SIG-M5 treated with dmso at 0.1 percent for 504 hours (cell line): Measurements from ENCODE around the gene SYNPO2L.
A peak's percentile ranks its signal among the peaks of the same experiment; 100 is the strongest.
"Not testable (repeated sequence)": the region's sequence is repeated elsewhere in the genome, so short reads cannot be mapped to it uniquely, and the experiment has no call there.

ENCODE experiments used
- DNase-seq: peaks from one replicate; lab custom pipeline; 2025; ENCODE audit not compliant: unreplicated experiment; lab: John Stamatoyannopoulos, UW

The SYNPO2L gene, protein sequence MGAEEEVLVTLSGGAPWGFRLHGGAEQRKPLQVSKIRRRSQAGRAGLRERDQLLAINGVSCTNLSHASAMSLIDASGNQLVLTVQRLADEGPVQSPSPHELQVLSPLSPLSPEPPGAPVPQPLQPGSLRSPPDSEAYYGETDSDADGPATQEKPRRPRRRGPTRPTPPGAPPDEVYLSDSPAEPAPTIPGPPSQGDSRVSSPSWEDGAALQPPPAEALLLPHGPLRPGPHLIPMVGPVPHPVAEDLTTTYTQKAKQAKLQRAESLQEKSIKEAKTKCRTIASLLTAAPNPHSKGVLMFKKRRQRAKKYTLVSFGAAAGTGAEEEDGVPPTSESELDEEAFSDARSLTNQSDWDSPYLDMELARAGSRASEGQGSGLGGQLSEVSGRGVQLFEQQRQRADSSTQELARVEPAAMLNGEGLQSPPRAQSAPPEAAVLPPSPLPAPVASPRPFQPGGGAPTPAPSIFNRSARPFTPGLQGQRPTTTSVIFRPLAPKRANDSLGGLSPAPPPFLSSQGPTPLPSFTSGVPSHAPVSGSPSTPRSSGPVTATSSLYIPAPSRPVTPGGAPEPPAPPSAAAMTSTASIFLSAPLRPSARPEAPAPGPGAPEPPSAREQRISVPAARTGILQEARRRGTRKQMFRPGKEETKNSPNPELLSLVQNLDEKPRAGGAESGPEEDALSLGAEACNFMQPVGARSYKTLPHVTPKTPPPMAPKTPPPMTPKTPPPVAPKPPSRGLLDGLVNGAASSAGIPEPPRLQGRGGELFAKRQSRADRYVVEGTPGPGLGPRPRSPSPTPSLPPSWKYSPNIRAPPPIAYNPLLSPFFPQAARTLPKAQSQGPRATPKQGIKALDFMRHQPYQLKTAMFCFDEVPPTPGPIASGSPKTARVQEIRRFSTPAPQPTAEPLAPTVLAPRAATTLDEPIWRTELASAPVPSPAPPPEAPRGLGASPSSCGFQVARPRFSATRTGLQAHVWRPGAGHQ

DNA sequence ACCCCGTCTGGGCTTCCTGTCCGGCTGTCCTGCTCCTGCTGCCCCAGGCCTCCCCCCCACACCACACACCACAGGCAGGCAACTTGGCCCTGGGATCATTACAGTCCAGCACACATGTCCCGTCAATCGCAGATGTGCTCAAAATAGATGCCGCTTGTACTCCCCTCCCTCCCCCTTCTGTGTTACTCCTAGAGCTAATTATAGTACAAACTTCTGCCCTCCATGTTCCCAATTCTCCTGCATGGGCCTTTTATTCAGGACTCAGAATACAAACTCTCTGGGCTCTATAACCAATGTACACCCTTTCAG, at the start of gene SYNPO2L:
TSS of gene SYNPO2L (minus strand) at position 40 of the 309 bp plus-strand sequence. CDS start 107 bp downstream, outside the sequence.
- no peak for DNase-seq

DNA sequence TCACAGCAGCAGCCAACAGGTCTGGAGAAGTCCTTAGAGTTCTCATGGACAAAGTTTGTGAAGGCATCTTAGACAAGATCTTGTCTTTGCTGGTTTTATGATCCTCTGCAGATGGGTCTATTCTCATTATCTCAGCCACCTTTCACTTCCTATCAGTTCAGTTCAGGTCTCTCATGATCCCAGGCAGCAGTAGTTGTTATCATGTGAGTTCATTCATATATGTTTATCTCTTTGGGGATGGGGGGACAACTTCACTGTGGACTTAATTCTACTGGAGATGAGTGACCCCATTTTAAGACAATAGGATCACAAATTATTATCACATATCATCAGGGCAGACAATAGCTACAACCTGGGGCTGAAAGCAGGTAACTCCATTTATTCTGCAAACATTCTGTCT, 48.1 kb upstream of the SYNPO2L start:
- not testable (repeated sequence) for DNase-seq

DNA sequence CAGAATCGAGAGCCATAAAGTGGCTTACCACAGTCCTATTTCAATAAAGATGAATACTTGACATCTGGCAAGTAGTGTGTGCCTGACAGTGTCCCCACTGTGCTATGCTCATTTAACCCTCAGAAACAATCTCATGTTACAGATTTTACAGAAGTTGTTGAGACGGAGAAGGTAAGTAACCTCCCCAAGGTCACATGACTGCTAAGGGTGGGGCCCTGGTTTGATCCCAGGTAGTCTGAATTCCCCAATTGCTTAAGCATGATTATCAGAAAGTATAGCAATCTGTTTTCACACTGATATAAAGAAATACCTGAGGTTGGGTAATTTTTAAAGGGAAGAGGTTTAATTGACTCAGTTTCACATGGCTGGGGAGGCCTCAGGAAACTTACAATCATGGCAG, 43.0 kb upstream of the SYNPO2L start:
- DNase-seq, result not testable (repeated sequence)

DNA sequence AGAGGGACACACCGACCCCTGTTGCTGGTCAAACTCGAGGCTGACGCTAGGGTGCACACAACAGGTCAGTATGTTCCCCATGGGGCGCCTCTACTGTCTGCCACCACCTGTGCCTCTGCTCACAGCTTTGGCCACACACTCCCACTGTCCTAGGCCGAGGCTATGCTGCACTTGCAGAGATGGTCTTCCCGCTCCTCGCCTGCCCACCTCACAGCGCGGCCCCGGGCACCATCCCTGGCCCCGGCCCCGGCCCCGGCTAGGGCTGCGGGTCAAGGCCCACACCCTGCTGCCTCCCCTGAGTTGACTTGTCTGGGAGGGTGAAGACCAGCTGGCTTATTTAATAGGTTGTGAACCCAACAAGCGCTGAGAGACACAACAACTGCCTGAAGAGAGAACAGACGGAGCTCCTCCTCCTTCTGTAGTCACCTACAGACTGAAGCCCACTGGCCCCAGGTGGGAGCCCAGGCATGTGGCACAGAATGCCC, 41.9 kb upstream of the SYNPO2L start, which contains the start of gene AGAP5:
TSS of gene AGAP5 (minus strand) at position 435 of the 485 bp plus-strand sequence. CDS start at position 81, 354 bp downstream.
- not testable (repeated sequence) for DNase-seq

DNA sequence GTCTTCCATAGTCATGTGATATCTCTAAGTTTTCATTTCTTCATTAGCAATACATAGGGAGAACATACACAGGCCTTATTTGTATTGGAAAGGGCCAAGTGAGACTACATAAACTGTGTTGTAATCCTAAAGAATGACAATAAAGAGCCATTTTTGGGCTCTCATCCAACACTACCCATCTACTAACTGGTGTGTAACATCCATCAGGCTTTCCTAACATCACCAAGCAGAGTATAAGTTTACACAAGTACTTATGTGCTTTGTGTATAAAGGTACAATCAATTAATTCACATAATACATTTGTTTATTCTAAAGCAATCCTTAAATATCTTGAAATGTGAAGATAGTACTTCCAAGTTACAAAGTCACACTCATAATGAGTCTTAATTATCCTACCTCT, 39.5 kb upstream of the SYNPO2L start:
- not testable (repeated sequence) for DNase-seq

DNA sequence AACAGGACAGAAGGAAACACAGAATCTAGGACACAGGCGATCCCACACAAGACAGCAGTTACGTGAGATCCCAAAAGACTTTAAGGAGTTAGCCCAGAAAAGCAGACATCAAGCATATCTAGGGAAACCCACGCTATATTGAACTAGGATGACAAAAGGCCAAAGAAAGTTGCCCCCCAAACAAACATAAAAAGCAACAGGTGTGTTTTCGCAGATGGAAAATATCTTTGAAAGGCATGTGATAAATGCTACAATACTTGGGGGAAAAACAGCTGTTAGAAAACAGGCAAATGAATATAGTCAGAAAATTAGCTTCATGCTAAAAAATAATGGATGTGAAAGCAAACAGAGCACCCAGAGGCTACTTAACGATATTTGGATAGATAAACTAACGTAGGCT, 34.9 kb upstream of the SYNPO2L start:
- not testable (repeated sequence) for DNase-seq

DNA sequence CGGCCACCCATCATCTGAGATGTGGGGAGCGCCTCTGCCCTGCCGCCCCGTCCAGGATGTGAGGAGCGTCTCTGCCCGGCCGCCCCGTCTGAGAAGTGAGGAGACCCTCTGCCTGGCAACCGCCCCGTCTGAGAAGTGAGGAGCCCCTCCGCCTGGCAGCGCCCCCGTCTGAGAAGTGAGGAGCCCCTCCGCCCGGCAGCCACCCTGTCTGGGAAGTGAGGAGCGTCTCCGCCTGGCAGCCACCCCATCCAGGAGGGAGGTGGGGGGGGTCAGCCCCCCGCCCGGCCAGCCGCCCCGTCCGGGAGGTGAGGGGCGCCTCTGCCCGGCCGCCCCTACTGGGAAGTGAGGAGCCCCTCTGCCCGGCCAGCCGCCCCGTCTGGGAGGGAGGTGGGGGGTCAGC, 33.8 kb upstream of the SYNPO2L start:
- not testable (repeated sequence) for DNase-seq

DNA sequence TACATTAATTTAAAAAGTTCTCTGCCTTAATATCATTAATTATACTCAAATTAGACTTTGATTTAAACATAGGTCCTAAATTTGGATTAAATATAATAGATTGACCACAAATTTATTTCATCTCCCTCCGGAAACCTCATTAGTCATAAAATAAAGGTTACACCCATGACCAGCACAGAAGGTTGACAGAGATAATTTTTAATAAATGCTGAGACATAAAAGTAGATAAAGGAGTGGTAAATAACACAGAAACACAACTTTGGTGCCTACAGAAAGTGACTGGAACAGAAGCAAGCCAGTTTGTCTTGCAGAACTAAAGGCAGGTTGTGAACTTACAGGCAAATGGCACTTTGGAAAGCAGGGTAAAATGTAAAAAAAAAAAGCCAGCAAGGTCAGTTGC, 31.8 kb upstream of the SYNPO2L start:
- not testable (repeated sequence) for DNase-seq

DNA sequence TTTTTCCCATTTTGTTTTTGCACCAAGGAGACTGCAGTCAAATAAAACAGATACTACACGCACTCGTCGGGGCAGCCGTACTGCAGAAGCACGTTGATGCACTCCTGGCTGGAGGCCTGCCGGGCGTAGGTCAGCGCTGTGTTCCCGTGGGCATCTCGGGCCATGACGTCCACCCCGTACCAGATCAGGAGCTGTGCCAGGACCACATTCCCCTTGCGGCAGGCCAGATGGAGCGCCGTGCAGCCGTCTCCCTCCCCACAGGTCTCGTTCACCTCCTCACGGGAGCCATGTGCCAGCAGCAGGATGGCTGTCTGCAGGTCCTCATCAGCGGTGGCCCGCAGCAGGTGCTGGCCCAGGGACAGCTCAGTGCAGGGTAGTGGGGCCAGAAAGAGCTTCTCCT, 18.7 kb upstream of the SYNPO2L start:
- DNase-seq, result not testable (repeated sequence)

DNA sequence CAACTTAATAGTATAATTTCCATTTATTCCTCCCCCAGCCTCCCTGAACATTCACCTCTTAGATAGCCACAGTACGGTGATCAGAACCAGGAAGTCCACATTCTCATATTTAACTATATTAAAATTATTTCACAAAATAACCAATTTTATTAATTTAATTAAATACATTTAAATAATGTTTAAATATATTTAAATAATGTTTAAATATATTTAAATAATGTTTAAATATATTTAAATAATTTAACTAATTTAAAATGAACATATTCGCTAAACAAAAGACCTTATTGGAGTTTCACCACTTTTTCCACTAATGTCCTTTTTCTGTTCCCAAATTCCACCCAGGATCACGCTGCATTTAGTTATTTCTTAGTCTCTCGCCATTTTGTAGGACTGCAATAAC, 12.5 kb upstream of the SYNPO2L start:
- DNase-seq, result not testable (repeated sequence)

DNA sequence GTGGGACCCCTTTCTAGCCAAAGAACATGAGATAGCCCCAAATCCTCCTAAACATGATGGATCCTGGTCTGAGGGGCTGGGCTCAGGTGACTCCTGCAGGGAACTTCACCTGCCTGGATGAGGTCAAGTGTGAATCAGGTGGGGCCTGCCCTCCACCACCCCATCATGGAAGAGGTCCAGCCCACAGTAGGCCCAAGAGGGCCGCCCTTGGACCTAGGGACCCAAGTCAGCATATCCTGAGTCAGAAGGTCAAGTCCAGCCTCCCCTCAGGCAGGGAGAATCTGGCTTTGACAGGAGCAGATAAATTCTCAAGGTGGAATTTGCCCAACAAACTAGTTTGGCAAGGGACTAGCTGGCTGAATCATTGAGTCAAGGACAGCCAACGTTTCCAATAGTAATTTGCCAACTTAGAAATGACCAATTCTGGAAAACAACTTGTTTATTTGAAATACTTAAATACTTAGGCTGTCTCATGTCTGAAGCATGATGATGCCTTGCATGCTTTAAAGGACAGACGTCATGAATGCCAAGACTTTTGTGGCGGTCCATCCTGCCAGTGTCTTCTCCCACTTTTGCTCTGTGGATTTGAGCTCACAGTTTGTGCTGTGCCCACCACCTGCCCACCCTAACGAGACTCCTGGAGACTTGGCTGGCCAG, 10.5 kb upstream of the SYNPO2L start:
- DNase-seq, result not testable (repeated sequence)

DNA sequence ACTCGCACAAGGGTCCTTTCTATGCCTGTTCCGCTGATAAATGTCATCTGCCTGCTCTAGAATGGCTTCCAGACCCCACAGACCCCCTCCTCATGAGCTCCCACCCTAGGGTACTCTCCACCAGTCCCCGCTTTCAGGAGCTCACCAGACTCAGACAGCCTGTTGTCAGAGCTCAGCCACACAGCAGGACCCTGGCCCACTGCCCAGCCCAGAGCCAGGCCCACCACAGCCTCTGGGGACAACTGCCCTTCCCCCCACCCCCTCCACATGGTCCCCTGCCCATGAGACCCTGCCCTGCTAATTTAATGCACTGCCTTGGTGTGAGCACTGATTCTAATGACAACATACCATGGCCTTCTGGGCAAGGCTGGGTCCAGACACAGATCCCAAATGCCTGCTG, 9.8 kb upstream of the SYNPO2L start:
- DNase-seq, result not testable (repeated sequence)

DNA sequence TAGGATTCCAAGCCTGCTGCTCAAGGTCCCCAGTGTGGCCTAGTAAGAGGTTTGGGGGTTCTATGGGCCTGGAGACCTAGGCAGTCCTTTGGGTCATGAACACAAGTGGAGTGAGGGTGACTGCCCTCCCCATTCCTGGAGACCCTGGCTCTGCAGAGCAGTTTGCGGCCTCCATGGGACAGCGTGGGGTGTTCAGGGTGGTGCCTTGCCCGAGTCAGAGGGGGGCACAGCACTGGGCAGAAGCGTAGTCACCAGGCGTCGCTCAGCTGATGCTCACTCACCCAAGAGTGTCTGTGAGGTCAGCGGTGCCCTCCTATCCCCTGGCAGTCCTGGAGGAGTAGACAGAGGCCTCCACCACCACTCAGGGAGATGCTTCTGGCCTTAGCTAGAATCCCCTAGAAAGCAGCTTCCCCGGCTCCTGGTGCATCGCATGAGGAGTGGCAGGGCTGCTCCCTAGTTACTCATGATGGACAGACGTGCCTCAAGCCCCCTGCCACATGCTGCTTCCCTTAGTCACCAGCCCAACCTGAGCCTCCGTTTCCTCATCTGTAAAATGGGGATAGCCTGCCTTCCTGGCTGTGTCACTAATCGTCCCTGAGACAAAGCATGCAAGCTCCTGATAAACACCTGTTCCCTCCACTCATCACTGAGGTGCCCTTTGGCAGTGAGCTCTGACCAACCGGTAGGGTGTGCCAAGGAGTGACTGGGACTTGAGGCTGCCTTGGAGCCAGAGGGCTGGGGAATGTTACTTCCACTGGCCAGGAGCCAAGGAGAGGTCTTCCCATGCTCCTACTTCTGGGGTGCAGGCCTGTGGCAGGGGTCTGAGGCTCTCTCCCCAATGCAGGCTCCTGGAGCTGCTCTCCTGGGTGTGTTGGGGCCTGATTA, 8.6 kb upstream of the SYNPO2L start:
- not testable (repeated sequence) for DNase-seq

DNA sequence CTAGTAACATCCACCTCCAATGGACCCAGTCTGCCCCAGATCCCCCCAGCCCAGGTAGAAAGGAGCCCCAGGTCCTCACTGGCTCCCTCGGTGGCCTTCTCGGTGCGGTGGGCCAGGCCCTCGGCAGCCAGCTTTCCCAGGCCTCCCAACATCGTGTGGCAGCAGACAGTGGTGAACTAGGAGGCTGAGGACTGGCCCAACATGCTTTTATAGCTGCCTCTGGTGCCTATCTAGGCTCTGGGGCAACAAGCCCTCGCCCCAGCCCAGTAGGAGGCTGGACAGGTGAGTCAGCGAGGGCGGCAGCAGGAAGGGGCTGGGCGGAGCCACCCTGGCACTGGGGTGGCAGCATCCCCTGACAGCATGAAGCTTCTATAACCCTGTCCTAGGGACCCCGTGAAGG, 7.8 kb upstream of the SYNPO2L start:
- not testable (repeated sequence) for DNase-seq

DNA sequence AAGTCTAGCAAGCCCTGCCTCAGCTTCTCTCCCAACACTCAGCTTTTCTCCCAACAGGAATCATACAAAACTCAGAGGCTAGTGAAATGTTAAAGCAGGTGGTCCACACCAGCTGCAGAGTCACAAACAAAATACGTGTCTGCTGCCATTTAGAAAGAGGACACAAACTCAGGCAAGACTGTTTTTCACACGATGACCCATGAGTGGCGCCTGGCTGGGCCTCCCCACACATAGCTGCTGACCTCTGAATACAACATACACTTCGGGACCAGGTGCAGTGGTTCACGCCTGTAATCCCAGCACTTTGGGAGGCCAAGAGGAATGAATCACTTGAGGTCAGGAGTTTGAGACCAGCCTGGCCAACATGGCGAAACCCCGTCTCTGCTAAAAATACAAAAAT, 6.9 kb upstream of the SYNPO2L start:
- DNase-seq, result not testable (repeated sequence)

DNA sequence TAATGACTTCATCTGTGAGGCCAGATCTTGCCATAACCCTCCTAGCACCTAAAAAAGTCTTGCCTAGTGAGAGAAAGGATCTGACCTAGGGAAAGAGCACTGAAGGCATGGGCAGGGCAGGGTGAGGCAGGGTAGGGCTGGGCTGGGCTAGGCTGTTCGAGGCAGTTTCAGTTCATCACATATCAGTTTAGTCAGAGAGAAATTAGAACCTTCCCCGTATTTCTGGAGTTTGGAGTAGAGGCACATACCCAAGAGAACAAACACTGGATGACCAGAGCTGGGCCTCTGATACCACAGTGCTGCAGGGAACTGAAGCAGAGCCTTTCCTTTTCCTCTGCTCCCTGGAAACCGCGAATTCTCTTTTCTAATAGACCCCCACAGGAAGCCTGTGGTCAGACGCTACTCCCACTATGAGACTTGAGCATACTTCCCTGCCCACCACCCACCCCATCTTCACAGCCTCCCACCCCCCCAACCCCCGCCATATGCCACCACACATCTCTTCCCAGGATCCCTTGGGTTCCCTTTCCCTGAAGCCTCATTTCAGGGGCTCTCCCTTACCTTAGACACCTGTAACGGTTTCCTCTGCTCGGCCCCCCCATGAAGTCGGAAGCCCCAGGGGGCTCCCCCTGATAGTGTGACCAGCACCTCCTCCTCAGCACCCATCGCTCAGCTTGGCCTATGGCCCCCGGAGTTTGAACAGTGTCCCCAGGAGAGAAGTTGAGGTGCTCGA, 406 bp downstream of the SYNPO2L start:
- DNase-seq, result no peak

DNA sequence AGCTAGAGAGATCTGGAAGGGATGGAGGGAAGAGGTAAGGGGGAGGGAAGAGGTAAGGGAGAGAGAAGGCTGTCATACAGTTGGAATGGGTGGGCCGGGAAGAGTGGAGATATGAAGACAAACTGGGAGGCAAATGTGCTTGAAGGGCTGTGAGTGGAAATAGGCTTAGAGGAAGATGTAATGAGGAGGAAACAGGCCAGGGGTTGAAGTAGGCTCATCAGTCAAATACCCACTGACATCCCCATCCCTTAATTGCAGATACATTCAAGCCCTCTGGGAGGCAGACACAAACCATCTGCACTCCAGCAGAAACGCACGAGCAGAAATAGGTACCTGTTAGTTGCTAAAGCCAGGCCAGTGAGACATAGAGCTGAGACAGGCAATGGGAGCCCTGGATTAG, 2.1 kb downstream of the SYNPO2L start:
- DNase-seq, result peak; percentile 45

DNA sequence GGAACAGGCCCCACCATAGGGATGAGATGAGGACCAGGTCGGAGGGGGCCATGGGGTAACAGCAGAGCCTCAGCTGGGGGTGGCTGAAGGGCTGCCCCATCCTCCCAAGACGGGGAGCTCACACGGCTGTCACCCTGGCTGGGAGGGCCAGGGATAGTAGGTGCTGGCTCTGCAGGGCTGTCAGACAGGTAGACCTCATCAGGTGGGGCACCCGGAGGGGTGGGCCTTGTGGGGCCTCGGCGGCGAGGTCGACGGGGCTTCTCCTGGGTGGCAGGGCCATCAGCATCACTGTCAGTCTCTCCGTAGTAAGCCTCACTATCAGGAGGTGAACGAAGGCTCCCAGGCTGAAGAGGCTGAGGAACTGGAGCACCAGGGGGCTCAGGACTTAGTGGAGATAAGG, 2.6 kb downstream of the SYNPO2L start:
- no peak for DNase-seq
